OCI-LY1 (cell line): Measurements from ENCODE around the gene BTBD2.
"Not testable (repeated sequence)": the region's sequence is repeated elsewhere in the genome, so short reads cannot be mapped to it uniquely, and the experiment has no call there.

Experiments
- H2AFZ ChIP-seq: fragments of 200-600 bp; sonication (generic), shearing (Covaris generic); 2 replicates; pipeline ENCODE4 v1.6.0; 2014; ENCODE audit warnings: antibody characterized with exemption, mild to moderate bottlenecking, low read length
- H3F3A ChIP-seq: fragments of 200-600 bp; sonication (generic), shearing (Covaris generic); 2 replicates; pipeline ENCODE4 v1.6.0; 2014; ENCODE audit warnings: mild to moderate bottlenecking, antibody characterized with exemption, low read length, moderate library complexity; ENCODE audit not compliant: insufficient read depth
- H3K27ac ChIP-seq: fragments of 200-600 bp; sonication (generic); 2 replicates; pipeline ENCODE4 v1.5.1; 2014; ENCODE audit warnings: low read length, mixed run types, mild to moderate bottlenecking, low read depth; ENCODE audit not compliant: poor library complexity, severe bottlenecking
- H3K27me3 ChIP-seq: fragments of 200-600 bp; sonication (generic); 2 replicates; pipeline ENCODE4 v1.6.0; 2014; ENCODE audit warnings: antibody characterized with exemption, mild to moderate bottlenecking, low read length, moderate library complexity; ENCODE audit not compliant: insufficient read depth
- H3K36me3 ChIP-seq: fragments of 200-600 bp; sonication (generic); 2 replicates; pipeline ENCODE4 v1.6.1; 2014; ENCODE audit warnings: mild to moderate bottlenecking, antibody characterized with exemption, low read length, moderate library complexity, mixed read lengths; ENCODE audit not compliant: insufficient read depth
- H3K4me1 ChIP-seq: fragments of 200-600 bp; sonication (generic); 2 replicates; pipeline ENCODE4 v1.5.1; 2014; ENCODE audit warnings: mild to moderate bottlenecking, low read length, moderate library complexity; ENCODE audit not compliant: insufficient read depth, severe bottlenecking
- H3K4me2 ChIP-seq: fragments of 200-600 bp; sonication (generic), shearing (Covaris generic); 2 replicates; pipeline ENCODE4 v1.6.1; 2014; ENCODE audit warnings: low read length
- H3K4me3 ChIP-seq: fragments of 200-600 bp; sonication (generic); 2 replicates; pipeline ENCODE4 v1.5.1; 2014; ENCODE audit warnings: low read length, low read depth, mild to moderate bottlenecking, mixed read lengths; ENCODE audit not compliant: poor library complexity, severe bottlenecking
- H3K79me2 ChIP-seq: fragments of 200-600 bp; shearing (Covaris generic); 2 replicates; pipeline ENCODE4 v1.6.1; 2016; ENCODE audit warnings: mixed run types, low read length, mixed read lengths; ENCODE audit not compliant: insufficient read depth
- H3K9ac ChIP-seq: fragments of 200-600 bp; sonication (generic), shearing (Covaris generic); 2 replicates; pipeline ENCODE4 v1.6.1; 2014; ENCODE audit warnings: mild to moderate bottlenecking, low read length, mixed read lengths
- H3K9me2 ChIP-seq: fragments of 200-600 bp; sonication (generic), shearing (Covaris generic); 2 replicates; pipeline ENCODE4 v1.6.1; 2014; ENCODE audit warnings: low read depth, mild to moderate bottlenecking, low read length, mixed read lengths
- H3K9me3 ChIP-seq: fragments of 200-600 bp; shearing (Covaris generic); 2 replicates; pipeline ENCODE4 v1.6.1; 2014; ENCODE audit warnings: low read length, mixed read lengths
- H4K20me1 ChIP-seq: fragments of 200-600 bp; sonication (generic), shearing (Covaris generic); 2 replicates; pipeline ENCODE4 v1.6.0; 2016; ENCODE audit warnings: mild to moderate bottlenecking, low read length; ENCODE audit not compliant: insufficient read depth
- CTCF ChIP-seq: fragments of 200-600 bp; sonication (generic), shearing (Covaris generic); IDR thresholded peaks from 2 replicates; pipeline ENCODE4 v1.5.1; 2017; ENCODE audit warnings: mild to moderate bottlenecking, antibody characterized with exemption, low read length, moderate library complexity, mixed read lengths
- EZH2 ChIP-seq: fragments of 200-600 bp; sonication (generic), shearing (Covaris generic); IDR thresholded peaks from 2 replicates; pipeline ENCODE4 v1.8.0; 2017; ENCODE audit warnings: borderline replicate concordance, mixed run types, mild to moderate bottlenecking, antibody characterized with exemption, low read length, moderate library complexity, mixed read lengths

The BTBD2 gene

DNA sequence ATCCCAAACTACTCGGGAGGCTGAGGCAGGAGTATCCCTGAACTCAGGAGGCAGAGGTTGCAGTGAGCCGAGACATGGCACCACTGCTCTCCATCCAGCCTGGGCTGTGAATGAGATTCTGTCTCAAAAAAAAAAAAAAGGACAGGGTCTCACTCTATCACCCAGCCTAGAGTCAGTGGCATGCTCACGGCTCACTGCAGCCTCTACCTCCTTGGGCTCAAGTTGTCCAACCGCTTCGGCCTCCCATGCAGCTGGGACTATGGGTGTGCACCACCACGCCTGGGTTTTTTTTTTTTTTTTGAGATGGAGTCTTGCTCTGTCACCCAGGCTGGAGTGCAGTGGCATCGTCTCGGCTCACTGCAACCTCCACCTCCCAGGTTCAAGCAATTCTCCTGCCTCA lies 20.9 kb upstream of the BTBD2 start:
- H4K20me1 ChIP-seq, result no peaks in the 10 kb centered on the region
- H3F3A ChIP-seq, result 0 out of 2 replicates have a peak, but pooled peaks cover 5% of the 10 kb centered on the region
- peaks cover 36% of the 10 kb centered on the region for H3K4me1 ChIP-seq
- peaks cover 33% of the 10 kb centered on the region for H3K36me3 ChIP-seq
- no peak overlapping the region for H3K27ac ChIP-seq
- no peak overlapping the region for H2AFZ ChIP-seq
- no peak overlapping the region for H3K9ac ChIP-seq
- H3K4me3 ChIP-seq, result no peak overlapping the region
- H3K4me2 ChIP-seq, result no peak overlapping the region
- TF ChIP-seq EZH2 (no peak), CTCF (no peak)
- no peaks in the 10 kb centered on the region for H3K27me3 ChIP-seq
- H3K9me2 ChIP-seq, result no peaks in the 10 kb centered on the region
- no peaks in the 10 kb centered on the region for H3K79me2 ChIP-seq
- H3K9me3 ChIP-seq, result no peaks in the 10 kb centered on the region

DNA sequence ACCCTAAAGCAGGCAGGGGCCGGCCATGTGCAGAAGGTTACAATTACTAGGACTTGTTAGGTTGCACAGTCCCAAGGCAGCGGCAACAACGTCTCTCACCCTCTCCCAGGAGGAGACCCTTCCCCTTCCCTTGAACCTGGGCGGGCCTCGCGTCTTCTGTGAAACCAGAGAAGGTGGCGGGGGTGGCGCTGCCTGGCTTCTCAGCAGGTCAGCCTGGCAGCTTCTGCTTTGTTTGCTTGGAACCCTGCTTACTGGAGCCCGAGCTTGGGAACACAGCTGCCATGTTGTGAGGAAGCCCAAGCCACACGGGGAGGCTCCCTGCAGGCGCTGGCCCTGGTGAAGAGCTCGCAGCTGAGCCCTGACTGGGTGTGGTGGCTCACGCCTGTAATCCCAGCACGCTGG lies 20.1 kb upstream of the BTBD2 start:
- no peaks in the 10 kb centered on the region for H3K27me3 ChIP-seq
- no peak overlapping the region for H3K9ac ChIP-seq
- H3K4me1 ChIP-seq, result peaks cover 28% of the 10 kb centered on the region
- peak overlapping the region; percentile 43 for H3K4me2 ChIP-seq
- H3K9me2 ChIP-seq, result no peaks in the 10 kb centered on the region
- no peak for TF ChIP-seq CTCF
- TF ChIP-seq EZH2, result no peak
- no peaks in the 10 kb centered on the region for H3K9me3 ChIP-seq
- peak overlapping the region; percentile 53 for H3K27ac ChIP-seq
- no peaks in the 10 kb centered on the region for H3K79me2 ChIP-seq
- 0 out of 2 replicates have a peak, but pooled peaks cover 5% of the 10 kb centered on the region for H3F3A ChIP-seq
- H4K20me1 ChIP-seq, result no peaks in the 10 kb centered on the region
- no peak overlapping the region for H2AFZ ChIP-seq
- H3K4me3 ChIP-seq, result no peak overlapping the region
- H3K36me3 ChIP-seq, result peaks cover 24% of the 10 kb centered on the region

DNA sequence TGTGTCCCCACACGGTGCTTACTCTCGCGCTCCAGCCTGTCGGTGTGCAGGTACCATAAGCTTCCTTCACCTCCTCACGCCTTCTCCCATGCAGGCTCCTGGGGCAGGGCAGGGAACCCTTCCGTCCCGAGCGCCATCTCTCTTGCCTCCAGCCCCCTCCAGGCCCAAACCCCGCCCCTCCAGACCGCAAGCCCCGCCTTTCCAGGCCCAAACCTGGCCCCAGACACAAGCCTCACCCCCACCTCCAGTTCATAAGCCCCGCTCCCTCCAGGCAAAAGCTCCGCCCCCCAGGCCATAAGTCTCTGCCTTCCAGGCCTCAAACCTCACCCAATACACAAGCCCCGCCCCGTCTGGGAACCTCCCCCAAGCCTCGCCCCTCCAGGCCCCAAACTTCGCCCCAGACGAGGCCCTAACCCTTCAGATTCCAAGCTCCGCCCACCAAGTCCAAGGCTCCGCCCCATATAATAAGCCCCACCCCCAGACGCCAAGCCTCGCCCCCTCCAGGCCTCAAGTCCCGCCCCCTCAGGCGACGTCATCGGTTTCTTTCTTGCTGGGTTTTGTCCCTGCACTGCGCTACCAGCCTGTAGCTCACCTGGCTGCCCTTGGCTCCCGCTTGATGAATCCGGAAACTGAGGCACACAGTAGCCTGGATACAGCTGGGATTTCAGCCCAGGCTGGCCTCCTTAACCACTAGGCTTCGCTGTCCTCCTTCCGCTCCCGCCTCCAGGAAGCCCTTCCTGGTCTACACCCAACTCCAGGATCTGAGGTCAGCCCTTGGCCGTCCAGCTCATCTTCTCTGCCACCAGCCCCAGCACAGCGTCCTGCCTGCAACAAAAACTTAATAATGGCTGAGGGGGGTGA lies 19.4 kb upstream of the BTBD2 start:
- peak overlapping the region; percentile 48 for H3K4me3 ChIP-seq
- peaks cover 18% of the 10 kb centered on the region for H3K36me3 ChIP-seq
- no peaks in the 10 kb centered on the region for H3K79me2 ChIP-seq
- 0 out of 2 replicates have a peak overlapping the region, but pooled peaks have one; percentile 34 for H3K9ac ChIP-seq
- H3K4me1 ChIP-seq, result peaks cover 22% of the 10 kb centered on the region
- 0 out of 2 replicates have a peak, but pooled peaks cover 5% of the 10 kb centered on the region for H3F3A ChIP-seq
- no peaks in the 10 kb centered on the region for H3K27me3 ChIP-seq
- H3K9me3 ChIP-seq, result no peaks in the 10 kb centered on the region
- no peaks in the 10 kb centered on the region for H4K20me1 ChIP-seq
- TF ChIP-seq EZH2, result no peak
- TF ChIP-seq CTCF, result no peak
- H3K4me2 ChIP-seq, result peak overlapping the region; percentile 54
- H3K27ac ChIP-seq, result peak overlapping the region; percentile 53
- H2AFZ ChIP-seq, result no peak overlapping the region
- H3K9me2 ChIP-seq, result no peaks in the 10 kb centered on the region

DNA sequence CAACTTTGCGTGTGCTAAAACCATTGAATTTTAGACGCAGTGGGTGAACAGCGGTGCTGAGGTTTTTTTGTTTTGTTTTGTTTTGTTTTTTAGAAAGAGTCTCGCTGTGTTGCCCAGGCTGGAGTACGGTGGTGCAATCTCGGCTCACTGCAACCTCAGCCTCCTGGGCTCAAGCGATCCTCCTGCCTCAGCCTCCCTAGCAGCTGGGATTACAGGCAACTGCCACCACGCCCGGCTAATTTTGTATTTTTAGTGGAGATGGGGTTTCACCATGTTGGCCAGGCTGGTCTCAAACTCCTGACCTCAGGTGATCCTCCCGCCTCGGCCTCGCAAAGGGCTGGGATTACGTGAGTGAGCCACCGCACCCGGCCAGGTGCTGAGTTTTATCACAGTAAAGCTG lies 18.7 kb upstream of the BTBD2 start:
- H4K20me1 ChIP-seq, H3K27ac ChIP-seq, H3K27me3 ChIP-seq, H3F3A ChIP-seq, H2AFZ ChIP-seq, H3K79me2 ChIP-seq, H3K9me3 ChIP-seq, H3K9me2 ChIP-seq: not testable (repeated sequence)
- 0 out of 2 replicates have a peak overlapping the region, but pooled peaks have one; percentile 34 for H3K9ac ChIP-seq
- H3K4me1 ChIP-seq, result peaks cover 21% of the 10 kb centered on the region
- peak overlapping the region; percentile 54; the same call in 1 of the 2 replicates for H3K4me2 ChIP-seq
- H3K36me3 ChIP-seq, result peaks cover 13% of the 10 kb centered on the region
- peak overlapping the region; percentile 48 for H3K4me3 ChIP-seq
